ENCODE data around the gene SORCS2.
A peak's percentile ranks its signal among the peaks of the same experiment; 100 is the strongest.
"Not testable (repeated sequence)": the region's sequence is repeated elsewhere in the genome, so short reads cannot be mapped to it uniquely, and the experiment has no call there.

The SORCS2 gene

DNA sequence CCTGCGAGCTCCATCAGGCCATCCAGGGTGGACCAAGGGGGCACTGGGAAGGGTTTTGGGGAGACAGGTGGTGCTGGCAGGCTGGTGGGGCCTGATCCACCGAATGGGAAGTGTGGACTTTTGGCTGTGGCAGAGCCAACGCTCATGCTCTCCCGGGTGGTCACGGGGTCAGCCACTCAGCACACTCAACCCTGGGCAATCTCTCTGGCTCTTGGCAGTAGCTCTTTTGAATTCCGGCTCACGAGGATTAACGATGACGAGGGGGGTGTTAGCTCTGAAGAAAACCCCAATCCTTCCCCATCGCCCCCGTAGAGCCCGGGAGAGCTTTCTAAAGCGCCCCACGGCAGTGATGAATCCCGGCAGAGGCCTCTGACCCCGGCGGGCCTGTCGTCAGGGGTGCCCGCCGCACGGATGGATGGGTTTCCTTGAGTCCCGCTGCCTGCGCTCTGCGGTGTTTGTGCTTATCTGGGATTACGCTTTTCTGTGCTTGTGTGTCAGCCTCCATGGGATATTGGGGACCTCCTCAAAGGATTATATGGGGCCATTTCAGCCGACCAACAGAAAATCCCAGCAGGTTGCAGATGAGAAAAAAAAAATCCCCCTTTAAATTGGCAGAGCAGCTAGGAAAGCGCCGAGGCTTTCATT lies 399.2 kb downstream of the SORCS2 start:
- DNase-seq: peak in 24 of 58 donors; percentile 9 to 65 (median 29)

GRCh38 chr4:7593646-7594412 lies 401.5 kb downstream of the SORCS2 start:
- DNase-seq: no peak

DNA sequence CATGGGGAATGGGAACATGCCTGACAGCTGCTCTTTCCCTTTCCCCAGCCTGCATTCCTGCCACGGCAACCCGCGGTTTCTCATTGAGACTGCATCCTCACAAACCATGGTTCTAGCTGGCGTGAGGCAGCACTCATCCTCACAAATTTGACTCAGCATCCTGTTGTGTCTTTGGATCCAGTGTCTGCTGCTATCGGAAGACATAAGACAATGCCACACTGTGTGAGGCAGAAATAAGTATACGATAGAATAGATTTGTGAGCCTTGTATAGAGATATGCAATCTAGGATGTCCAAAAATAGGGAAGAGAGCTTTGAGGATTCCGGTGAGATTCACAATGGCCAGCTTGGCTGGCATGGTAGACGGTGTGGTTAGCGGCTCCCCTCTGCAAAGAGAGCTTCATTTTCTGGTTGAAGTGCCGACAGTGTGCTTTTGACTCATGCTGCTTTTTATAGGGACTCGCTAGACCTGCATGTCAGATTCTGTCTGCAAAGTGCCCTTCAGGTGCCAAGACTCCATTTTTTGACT lies 403.7 kb downstream of the SORCS2 start:
- DNase-seq: peak in 4 of 58 donors; percentile 19 to 49 (median 32)

- no peak for DNase-seq
Measured at GRCh38 chr4:7596918-7597606, 404.7 kb downstream of the SORCS2 start.

DNA sequence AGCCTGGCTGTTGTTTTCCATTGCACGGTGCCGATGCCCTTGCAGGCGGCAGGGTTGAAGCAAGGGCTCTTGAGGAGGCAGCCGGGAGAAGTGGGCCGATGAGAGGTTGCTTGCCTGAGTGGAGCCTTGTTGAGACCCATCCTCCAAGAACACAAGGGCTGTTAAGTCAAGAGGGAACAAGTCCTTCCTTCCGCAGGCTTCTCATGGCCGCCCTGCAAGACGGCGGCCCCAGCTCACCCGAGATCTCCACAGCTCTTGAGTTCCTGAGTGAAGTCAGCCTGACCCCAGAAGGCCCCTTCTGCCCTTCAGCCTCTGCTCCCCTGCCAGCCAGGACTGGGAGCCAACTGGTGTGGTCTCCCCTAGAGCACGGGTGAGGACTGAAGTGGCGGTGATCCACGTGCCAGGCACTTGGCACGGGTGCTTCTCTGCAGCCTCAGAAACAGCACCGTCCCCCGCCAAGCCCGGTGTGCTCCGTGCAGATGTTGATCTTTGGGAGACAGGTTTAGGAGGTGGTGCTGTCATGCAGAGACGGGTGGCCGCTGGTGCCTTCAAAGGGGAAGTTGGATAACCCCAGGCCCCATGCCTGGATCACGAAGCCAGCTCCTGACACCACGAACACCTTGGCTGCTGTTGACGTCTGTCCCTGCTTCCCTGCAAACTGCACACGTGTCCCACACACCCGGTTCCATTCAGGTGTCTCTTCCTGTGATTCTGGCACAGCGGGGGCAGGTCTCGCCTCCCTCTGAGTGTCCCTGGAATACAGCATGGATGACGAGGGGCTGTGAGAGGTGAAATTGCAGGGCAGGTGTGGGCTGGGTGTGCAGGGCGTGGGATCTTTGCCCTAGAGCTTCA lies 406.8 kb downstream of the SORCS2 start:
- DNase-seq: peak in 1 of 58 donors; percentile 14

GRCh38 chr4:7600247-7600646 lies 407.9 kb downstream of the SORCS2 start:
- no peak for DNase-seq

DNA sequence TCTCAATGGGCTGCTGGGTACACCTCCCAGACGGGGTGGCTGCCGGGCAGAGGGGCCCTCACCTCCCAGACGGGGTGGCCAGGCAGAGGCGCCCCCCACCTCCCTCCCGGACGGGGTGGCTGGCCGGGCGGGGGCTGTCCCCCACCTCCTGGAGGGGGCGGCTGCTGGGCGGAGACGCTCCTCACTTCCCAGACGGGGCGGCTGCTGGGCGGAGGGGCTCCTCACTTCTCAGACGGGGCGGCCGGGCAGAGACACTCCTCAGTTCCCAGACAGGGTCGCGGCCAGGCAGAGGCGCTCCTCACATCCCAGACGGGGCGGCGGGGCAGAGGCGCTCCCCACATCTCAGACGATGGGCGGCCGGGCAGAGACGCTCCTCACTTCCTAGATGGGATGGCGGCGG lies 409.8 kb downstream of the SORCS2 start:
- not testable (repeated sequence) for DNase-seq

DNA sequence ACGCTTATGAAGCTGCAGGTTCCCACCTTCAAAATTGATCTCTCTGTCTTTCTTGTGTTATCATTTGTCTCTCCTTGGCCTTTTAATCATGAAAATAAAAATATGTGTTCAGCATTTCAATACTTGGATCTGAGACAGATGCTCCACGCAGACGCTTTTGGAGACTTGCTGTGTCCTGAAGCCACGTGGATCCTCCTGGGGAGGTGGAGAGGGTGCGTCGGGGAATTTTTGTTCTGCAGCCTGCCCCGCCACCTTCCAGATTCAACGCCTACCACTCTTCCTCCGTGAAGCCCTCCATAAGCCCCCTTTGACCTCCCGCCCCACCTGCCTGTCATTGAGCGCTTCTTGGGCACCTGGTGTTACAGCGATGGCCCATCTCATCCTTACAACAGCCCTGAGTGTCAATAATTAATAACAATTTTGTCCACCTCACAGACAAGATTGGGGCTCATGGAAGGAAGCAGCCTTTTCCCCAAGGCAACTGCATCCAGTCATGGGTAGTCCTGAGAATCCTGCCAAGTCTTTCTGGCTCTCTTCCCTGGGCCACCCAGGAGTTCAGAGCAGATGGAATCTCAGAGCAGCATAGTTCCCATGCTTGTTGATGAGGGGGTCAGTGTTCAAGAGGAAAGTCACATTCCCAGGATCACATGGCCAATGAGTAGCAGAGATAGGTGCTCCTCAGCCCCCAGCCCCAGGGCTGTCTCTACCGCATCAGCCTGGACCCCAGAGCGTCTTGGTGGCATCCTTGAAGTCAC lies 415.0 kb downstream of the SORCS2 start:
- DNase-seq: no peak

DNA sequence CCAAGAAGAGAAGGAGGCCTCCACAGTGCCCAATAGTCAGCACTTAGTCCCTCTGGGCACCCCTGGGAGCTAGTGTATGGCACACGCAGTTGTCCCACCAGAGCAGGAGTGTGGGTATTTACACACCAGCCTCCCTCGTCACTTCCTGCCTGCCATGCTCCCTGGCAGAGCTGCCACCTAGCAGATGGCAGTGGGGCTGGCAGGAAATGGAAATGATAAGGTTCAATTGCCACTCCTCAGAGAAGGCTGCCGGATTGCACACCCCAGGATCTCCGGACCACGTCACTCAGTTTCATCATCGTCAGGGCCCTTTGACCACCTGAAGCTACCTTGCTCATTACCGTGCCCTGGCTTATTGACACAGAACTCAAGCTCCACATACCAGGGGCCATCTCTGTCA lies 415.7 kb downstream of the SORCS2 start:
- DNase-seq: no peak

- no peak for DNase-seq
Measured at GRCh38 chr4:7609316-7609715, 417.0 kb downstream of the SORCS2 start.

- no peak for DNase-seq
Measured at GRCh38 chr4:7610022-7610670, 417.8 kb downstream of the SORCS2 start.

GRCh38 chr4:7610841-7611240 lies 418.5 kb downstream of the SORCS2 start:
- DNase-seq: peak in 5 of 58 donors; percentile 9 to 21 (median 14)

DNA sequence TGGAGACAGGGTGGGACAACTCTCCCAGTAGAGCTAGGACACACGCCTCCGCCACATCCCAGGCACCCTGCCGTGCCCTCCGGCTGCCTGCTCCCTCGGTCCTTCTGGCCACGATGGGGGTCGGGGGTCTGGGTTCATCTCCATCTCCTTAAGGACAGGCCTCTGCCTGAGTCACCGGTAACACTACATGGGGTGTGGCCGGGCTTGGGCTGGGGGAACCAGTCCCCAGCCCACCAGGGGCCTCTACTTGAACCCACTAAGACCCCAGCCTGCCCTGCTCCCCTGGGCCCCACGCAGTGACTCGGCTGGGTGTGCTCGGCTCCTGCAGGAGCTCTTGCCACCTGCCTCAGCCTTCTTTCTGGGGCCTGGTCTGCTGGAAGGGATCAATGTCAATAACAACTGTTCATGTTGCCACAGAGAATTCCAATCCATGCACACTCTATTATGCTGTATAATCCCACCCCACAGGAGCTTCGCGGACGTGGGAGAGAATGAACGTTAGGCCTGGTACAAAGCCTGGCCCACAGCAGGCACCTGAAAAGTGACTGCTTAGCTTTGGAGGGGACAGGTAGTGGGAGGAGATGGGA lies 420.1 kb downstream of the SORCS2 start:
- no peak for DNase-seq

DNA sequence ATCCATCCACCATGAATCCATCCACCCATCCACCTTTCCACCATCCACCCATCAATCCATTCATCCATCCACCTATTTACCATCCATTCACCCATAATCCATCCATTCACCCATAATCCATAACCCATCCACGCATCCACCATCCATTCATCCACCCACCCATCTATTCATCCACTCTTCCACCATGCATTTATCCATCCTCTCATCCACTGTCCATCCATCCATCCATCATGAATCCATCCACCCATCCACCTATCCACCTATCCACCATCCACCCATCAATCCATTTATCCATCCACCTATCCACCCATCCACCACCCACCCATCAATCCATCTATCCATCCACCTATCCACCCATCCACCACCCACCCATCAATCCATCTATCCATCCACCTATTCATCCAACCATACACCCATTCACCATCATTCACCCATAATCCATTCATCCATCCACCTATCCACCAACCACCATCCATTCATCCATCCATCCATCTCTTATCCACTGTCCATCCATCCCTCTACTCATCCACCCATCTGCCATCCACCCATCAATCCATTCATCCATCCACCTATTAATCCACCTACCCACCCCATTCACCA lies 422.1 kb downstream of the SORCS2 start:
- DNase-seq: no peak

DNA sequence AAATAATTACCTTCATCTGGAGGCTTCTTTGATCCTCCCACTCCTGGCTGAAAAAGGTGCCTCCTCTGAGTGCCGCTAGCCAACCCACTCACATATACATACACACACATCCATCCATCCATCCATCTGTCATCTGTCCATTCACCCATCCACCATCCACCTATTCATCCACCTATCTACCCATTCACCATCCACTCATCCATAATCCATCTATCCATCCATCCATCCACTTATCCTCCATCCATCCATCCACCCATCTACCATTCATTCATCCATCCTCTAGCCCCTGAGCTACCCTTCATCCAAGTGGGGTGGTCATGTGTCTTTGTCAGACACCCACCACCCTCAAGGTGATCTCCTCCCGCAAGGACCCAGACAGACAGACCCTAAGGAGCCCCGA lies 423.9 kb downstream of the SORCS2 start:
- DNase-seq: no peak

GRCh38 chr4:7618361-7618760 lies 426.0 kb downstream of the SORCS2 start:
- no peak for DNase-seq

GRCh38 chr4:7620086-7620813 lies 427.9 kb downstream of the SORCS2 start:
- peak in 1 of 58 donors; percentile 16 for DNase-seq

DNA sequence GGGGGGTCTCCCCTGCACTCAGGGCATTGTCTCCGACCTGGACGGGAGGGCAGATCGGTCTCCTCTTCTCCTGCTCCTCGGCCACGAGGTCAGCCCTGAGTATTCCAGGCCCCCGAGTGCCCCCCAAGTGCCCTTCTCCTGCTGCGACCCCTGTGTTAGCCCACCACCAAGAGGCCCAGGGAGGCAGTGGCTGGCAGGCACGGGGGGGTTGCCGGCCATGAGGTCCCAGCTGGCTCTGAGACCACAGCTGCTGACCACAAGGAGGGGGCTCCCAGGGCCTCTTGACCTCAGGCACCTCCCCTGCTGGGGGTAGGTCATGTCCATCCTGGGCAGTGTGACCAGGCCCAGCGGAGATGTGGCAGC lies 428.5 kb downstream of the SORCS2 start:
- no peak for DNase-seq
